HG03342 (cell line): ENCODE measurements around the gene KLRK1.
"Not testable (repeated sequence)": the region's sequence is repeated elsewhere in the genome, so short reads cannot be mapped to it uniquely, and the experiment has no call there.

ENCODE experiments used
- ATAC-seq: cut with Tn5 transposase; IDR thresholded peaks from one replicate; pipeline ENCODE4 v1.9.1; 2021; ENCODE audit warnings: mild to moderate bottlenecking, moderate library complexity; ENCODE audit not compliant: unreplicated experiment

KLRK1 gene

GRCh38 chr12:10390991-10391390, 1.1 kb upstream of the KLRK1 start:
- not testable (repeated sequence) for ATAC-seq

DNA sequence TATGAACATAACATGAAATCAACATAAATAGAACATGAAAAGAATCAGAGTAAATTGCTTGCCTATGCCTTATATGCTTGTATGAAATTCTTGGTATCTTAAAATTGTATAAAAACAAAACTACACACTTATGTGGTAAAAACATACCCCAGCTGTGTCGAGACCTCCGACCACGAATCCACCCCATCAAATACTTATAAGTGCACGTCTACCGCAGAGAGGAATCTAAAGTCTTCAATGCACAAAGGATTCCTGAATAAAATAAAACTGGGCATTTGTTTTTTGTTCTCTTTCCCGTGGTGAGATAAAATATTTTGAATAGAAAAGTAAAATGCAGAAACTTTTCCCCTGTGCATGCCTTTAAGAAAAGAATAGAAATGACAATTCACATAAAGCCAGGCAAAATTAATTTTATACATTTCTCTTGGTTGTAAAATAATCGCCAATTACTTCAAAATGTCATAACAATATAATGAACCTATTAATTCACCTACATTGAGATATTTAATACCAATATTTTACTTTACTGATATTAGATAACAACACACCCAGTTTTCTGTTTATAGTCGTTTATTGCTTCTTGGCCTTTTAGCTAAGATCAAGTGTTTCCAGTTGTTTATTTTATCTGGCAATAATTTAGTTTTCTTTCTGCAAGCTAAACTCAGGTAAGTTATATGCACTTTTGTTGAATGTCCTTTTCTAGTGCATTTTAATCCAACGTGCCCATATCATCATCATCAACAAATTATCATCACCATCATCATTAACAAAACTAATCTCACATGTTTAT, 1.0 kb downstream of the KLRK1 start:
- no peak for ATAC-seq

- ATAC-seq = not testable (repeated sequence)
These were observed 2.3 kb downstream of the KLRK1 start for GRCh38 chr12:10387498-10387897.

GRCh38 chr12:10386857-10387256, 3.0 kb downstream of the KLRK1 start:
- ATAC-seq = no peak

DNA sequence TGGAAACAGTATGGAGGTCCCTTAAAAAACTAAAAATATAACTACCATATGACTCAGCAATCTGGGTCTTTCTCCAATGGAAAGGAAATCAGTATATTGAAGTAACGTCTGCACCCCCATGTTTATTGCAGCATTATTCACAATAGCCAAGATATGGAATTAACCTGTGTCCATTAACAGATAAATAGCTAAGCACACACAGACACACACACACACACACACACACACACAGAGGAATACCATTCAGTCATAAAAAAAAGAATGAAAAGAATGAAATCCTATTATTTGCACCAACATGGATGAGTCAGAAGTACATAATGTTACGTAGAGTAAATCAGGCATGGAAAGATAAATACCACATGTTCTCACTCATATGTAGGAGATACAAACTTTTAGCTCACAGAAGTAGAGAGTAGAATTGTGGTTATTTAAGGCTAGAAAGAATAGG, 4.7 kb downstream of the KLRK1 start:
- ATAC-seq = no peak

- no peak for ATAC-seq
These were observed 5.7 kb downstream of the KLRK1 start for GRCh38 chr12:10384191-10384590.

DNA sequence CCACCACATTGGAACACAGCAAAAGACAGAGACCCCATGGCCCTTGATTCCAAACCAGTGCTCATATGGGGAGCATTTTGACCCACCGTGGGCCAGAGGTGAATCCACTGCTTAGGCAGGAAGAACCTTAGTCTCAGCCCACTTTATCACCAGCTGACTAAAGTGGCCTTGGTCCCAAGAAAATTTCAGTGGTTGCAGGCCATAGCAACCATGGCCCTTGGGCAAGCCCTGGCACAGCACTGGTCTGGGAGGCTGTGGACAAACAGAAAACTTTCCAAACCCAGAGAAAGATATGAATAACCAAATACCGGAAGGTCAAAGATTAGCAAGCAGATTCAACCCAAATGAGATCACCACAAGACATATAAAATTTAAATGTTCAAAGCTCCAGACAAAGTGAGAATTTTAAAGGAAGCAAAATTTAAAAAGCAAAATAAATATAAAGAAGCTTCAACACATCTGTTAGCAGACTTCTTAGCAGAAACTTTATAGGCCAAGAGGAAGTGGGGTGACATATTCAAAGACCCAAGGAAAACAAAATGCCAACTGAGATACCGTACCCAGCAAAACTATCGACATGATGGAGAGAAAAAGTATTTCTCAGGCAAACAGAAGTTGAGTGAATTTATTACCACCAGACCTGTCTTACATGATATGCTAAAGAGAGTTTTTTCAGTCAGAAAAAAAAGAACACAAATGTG, 7.8 kb downstream of the KLRK1 start:
- no peak for ATAC-seq

DNA sequence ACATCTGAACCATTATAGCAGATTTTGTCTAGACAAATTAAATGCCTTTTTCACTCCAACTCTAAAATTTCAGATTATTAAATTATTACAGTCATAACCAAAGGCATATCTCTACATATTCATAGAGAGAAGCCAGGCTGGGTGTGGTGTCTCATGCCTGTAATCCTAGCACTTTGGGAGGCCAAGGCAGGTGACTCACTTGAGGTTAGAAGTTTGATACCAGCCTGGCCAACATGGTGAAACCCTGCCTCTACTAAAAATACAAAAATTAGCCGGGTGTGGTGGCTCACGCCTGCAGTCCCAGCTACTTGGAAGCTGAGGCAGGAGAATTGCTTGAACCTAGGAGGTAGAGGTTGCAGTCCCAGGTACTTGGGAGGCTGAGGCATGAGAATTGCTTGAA, 11.1 kb downstream of the KLRK1 start:
- not testable (repeated sequence) for ATAC-seq

DNA sequence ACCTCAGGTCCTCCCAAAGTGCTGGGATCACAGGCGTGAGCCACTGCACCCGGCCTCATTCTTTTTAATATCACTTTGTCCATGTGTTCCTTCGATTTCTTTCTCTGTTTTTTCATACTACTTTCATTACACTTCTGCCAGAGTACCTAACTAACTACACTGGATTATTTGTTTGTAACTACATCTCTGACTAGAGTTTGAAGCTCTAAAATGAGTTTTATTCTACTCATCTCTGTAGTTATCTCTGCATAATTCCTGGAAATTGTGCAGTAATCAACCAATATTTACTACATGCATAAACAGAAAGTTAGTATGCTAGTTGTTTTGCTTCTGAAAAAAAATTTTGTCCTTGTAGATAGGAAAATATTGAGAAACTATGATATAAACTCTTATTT, 15.2 kb downstream of the KLRK1 start:
- no peak for ATAC-seq

DNA sequence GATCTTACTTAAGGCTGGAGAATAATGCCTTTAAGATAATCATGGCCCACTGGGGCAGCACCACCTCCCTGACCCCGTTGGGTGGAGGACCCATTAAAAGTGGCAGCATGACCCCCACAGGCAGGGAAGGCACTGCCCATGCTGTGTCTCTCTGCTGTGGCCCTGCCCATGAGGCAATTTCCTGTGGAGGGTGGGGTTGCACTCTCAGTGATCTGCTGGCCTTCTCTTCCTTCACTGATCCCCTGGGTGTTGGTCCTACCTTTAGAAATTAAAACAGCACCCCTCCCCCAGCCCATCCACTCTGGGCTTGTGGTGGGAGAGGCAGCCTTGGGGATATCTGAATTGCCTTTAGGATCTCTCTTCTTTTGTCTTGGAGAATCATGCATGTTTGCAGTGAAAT, 17.3 kb downstream of the KLRK1 start:
- ATAC-seq = no peak

- not testable (repeated sequence) for ATAC-seq
These were observed 17.8 kb downstream of the KLRK1 start for GRCh38 chr12:10371893-10372535.

- ATAC-seq = no peak
These were observed 20.1 kb downstream of the KLRK1 start for GRCh38 chr12:10369557-10370415.

GRCh38 chr12:10368206-10369171, 21.4 kb downstream of the KLRK1 start:
- no peak for ATAC-seq

DNA sequence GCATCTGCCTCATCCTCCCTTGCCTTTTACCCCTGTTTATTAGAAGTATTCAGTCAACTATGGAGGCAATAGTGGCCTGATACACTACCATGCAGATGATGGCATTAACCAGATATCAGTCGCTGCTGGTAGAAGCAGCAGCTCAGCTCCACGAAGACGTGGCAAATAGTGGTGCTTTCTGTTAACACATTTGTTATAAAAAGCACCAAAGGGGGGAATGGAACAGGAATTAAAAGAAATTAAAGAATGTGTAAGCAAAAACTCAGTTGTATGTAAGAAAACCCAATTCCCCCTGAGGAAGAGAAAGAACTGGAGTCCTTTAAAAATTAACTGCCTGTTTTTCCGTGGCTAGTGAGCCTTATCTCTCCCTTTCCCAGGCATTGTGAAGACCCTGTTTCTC, 22.1 kb downstream of the KLRK1 start:
- not testable (repeated sequence) for ATAC-seq

GRCh38 chr12:10366875-10367274, 23.0 kb downstream of the KLRK1 start:
- no peak for ATAC-seq

DNA sequence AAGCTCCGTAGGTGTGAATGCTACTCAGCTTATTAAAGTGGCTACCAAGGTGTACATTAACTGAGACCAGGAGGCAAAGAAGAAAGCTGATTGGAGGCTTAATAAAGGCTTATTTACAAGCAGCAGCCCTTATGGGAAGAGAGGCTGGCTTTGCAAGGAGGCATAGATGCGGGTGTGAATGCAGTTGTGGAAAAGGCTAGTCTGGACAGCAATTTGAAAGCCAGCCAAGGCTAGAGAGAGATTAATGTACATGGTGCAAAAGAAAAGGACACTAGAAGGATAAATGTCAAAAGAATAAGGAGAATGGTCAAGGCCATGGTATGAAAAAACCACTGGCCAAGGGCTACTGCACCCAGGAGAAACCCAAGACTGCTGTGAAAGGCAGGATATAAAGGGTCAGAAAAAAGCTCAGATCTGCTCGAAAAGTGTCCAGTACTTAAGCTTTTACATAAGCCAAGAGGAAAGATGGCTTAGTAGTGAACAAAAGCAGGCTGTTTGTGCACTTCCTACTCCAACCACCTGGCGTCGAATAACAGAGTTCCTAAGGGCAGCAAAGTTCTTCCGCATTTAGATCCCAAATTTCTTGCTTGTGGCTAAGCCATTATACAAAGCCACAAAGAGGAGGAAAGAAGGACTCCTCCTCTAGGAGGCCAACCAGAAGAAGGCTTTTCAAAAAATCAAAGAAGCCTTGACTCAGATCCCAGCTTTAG, 24.0 kb downstream of the KLRK1 start:
- no peak for ATAC-seq

DNA sequence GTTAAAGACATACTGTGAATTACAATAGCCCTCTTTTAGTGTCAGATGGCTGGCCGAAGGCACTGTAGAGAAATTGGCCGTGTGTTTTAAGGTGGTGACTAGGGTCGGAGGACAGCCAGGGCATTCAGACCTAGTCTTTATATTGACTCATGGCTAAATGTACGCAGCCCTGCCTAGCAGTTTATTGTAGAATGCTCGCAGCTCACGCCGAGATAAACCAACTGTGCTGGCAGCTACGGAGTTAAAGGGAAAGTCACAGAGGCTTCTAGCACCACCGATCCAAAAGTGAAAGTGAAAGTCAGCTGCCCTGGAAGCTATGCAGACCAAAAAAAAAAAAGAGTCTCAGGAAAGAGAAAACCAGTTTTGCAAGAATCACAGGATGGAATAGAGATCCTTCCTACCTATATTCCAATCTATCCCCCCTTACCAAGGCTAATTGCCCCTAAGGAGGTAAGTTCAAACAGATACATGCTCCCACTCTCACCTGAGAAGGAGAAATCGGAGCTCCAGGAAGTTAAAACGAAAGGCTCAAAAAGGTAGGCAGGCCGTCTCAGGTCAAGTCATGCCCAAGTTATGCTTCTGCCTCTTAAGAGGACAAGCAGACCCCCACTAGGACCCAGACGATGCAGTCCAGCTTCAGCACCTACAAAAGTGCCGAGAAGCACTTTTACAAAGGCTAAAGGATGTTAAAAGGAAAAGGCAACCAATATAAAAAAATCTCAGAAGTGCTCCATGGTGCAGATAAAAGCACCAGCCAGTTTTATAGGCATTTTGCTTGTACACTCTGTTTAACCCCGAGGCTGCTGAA, 24.8 kb downstream of the KLRK1 start:
- peak; percentile 62 for ATAC-seq
